AG09309 (cell line): ENCODE results near the gene MYNN.

ENCODE experiments used
- DNase-seq: peaks from one replicate; pipeline ENCODE4 v3.0.0-alpha.2; 2010; ENCODE audit warnings: low read depth
- H3K4me3 ChIP-seq: 2 replicates; pipeline ENCODE4 v1.5.1; 2011; ENCODE audit warnings: mild to moderate bottlenecking, low read depth, low read length, moderate library complexity; ENCODE audit not compliant: control insufficient read depth
- TF ChIP-seq, protein P1 (sequence below): IDR thresholded peaks from 2 replicates; pipeline ENCODE4 v1.5.1; 2011; ENCODE audit warnings: mild to moderate bottlenecking, low read depth, low read length, inconsistent platforms; ENCODE audit not compliant: insufficient read depth, control insufficient read depth; ENCODE audit errors: missing control alignments

Gene MYNN

GRCh38 chr3:169822540-169822939 is 49.3 kb downstream of the MYNN start:
- no peak for DNase-seq
- TF ChIP-seq, protein P1, sequence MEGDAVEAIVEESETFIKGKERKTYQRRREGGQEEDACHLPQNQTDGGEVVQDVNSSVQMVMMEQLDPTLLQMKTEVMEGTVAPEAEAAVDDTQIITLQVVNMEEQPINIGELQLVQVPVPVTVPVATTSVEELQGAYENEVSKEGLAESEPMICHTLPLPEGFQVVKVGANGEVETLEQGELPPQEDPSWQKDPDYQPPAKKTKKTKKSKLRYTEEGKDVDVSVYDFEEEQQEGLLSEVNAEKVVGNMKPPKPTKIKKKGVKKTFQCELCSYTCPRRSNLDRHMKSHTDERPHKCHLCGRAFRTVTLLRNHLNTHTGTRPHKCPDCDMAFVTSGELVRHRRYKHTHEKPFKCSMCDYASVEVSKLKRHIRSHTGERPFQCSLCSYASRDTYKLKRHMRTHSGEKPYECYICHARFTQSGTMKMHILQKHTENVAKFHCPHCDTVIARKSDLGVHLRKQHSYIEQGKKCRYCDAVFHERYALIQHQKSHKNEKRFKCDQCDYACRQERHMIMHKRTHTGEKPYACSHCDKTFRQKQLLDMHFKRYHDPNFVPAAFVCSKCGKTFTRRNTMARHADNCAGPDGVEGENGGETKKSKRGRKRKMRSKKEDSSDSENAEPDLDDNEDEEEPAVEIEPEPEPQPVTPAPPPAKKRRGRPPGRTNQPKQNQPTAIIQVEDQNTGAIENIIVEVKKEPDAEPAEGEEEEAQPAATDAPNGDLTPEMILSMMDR = no peak
- H3K4me3 ChIP-seq = no peak overlapping the region

- no peak for DNase-seq
- no peak overlapping the region for H3K4me3 ChIP-seq
- TF ChIP-seq, protein P1 = no peak
These were observed 49.8 kb downstream of the MYNN start for GRCh38 chr3:169822983-169823382.

DNA sequence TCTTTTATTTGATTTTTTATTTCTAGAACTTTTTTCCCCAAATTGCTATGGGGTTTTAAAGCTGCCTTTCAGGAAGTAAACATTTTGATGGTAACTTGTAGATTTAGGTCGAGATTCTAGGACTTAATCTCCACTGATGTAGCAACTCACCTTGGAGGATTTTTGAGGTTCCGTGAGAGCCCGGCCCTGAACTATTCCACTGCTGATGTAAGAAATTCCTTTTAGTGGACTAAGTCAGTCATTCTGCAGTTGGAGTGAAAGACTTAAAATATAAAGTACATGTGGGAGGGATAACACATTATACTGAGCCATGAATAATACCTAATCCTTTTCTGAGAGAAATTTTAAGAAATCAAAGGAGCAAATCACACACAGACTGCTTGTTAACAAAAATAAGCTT is 52.1 kb downstream of the MYNN start:
- no peak for DNase-seq
- H3K4me3 ChIP-seq = no peak overlapping the region
- TF ChIP-seq, protein P1 = no peak

GRCh38 chr3:169827712-169828111 is 54.5 kb downstream of the MYNN start:
- TF ChIP-seq, protein P1 = no peak
- DNase-seq = no peak
- no peak overlapping the region for H3K4me3 ChIP-seq

- H3K4me3 ChIP-seq = no peak overlapping the region
- TF ChIP-seq, protein P1 = no peak
- no peak for DNase-seq
These were observed 62.3 kb downstream of the MYNN start for GRCh38 chr3:169835533-169835932.

DNA sequence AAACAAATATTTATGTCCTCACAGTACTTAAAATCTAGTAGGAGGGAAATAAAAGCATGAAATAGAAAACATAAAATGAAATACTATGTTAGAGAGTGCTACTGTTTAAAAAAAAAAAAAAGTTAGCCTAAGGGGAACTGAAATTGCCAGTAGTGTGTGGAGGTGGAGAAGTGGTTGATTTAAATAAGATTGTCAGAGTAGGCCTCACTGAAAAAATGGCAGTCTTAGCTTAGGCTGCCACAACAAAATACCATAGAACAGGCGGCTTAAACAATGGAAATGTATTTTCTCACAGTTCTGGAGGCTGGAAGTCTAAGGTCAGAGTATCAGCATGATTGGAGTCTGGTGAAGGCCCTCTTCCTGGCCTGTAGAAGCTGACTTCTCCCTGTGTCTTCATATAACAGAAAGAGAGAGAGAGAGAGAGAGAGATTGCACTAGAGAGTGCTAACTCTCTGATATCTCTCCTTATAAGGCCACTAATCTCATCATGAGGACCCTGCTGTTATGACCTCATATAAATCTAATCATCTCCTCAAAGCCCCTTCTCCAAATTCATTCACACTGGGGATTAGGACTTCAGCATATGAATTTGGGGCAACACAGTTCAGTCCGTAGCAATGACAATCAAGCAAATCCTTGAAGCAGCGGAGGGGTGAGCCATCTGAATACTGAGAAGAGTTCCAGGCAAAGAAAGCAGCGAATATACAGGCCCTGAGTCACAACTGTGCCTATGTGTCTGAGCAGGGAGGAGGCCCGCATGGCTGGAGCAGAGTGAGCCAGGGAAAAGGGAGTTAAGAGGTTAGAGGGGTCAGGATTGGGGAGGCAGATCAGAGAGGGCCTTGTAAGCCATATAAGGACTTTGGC is 63.1 kb downstream of the MYNN start:
- TF ChIP-seq, protein P1 = no peak
- no peak overlapping the region for H3K4me3 ChIP-seq
- no peak for DNase-seq
